H9 (cell line): ENCODE measurements around the gene NSF. TPM values are rescaled to one million over a fixed set of nuclear protein-coding genes. Genes with fewer than 3 reads are reported as not detected.
"Not testable (repeated sequence)": the region's sequence is repeated elsewhere in the genome, so short reads cannot be mapped to it uniquely, and the experiment has no call there.

Source experiments
- DNase-seq: peaks from one replicate; pipeline ENCODE4 v3.0.0-alpha.2; 2017
- H2AFZ ChIP-seq: one replicate; pipeline ENCODE4 v1.6.1; 2013; ENCODE audit warnings: mild to moderate bottlenecking, low read length, control low read depth, moderate library complexity
- H2AK5ac ChIP-seq: 2 replicates; pipeline ENCODE4 v1.6.1; 2013; ENCODE audit warnings: low read length, control low read depth, mixed read lengths; ENCODE audit not compliant: insufficient read length
- H2BK120ac ChIP-seq: one replicate; pipeline ENCODE4 v1.6.1; 2013; ENCODE audit warnings: low read depth, mild to moderate bottlenecking, low read length, control low read depth, inconsistent platforms; ENCODE audit not compliant: poor library complexity, severe bottlenecking
- H2BK12ac ChIP-seq: 2 replicates; pipeline ENCODE4 v1.6.1; 2013; ENCODE audit warnings: low read length, control low read depth, mixed read lengths, low read depth; ENCODE audit not compliant: insufficient read length
- H2BK15ac ChIP-seq: 2 replicates; pipeline ENCODE4 v1.6.1; 2013; ENCODE audit warnings: low read depth, low read length, control low read depth
- H2BK20ac ChIP-seq: one replicate; pipeline ENCODE4 v1.6.1; 2013; ENCODE audit warnings: low read depth, mild to moderate bottlenecking, low read length, control low read depth, inconsistent platforms; ENCODE audit not compliant: poor library complexity, severe bottlenecking
- H2BK5ac ChIP-seq: 2 replicates; pipeline ENCODE4 v1.6.1; 2013; ENCODE audit warnings: low read length, control low read depth, mixed read lengths; ENCODE audit not compliant: insufficient read length
- H3K14ac ChIP-seq: 2 replicates; pipeline ENCODE4 v1.6.1; 2013; ENCODE audit warnings: low read length, control low read depth; ENCODE audit not compliant: insufficient read depth
- H3K18ac ChIP-seq: 2 replicates; pipeline ENCODE4 v1.6.1; 2013; ENCODE audit warnings: low read depth, mild to moderate bottlenecking, mixed read lengths, low read length, control low read depth; ENCODE audit not compliant: insufficient read length
- H3K23ac ChIP-seq: 2 replicates; pipeline ENCODE4 v1.6.1; 2013; ENCODE audit warnings: low read length, control low read depth, mixed read lengths, low read depth; ENCODE audit not compliant: insufficient read length
- H3K23me2 ChIP-seq: 2 replicates; pipeline ENCODE4 v1.6.1; 2013; ENCODE audit warnings: low read depth, mild to moderate bottlenecking, mixed read lengths, low read length, control low read depth; ENCODE audit not compliant: insufficient read length, poor library complexity, severe bottlenecking
- H3K27ac ChIP-seq: 2 replicates; pipeline ENCODE4 v1.5.1; 2013; ENCODE audit warnings: low read length, control low read depth, mixed read lengths, low read depth; ENCODE audit not compliant: insufficient read length
- H3K27me3 ChIP-seq: 2 replicates; pipeline ENCODE4 v1.6.1; 2013; ENCODE audit warnings: low read length, control low read depth, inconsistent platforms; ENCODE audit not compliant: insufficient read depth
- H3K4ac ChIP-seq: 2 replicates; pipeline ENCODE4 v1.6.1; 2013; ENCODE audit warnings: low read depth, mild to moderate bottlenecking, control low read depth, inconsistent platforms, low read length, moderate library complexity
- H3K4me1 ChIP-seq: 2 replicates; pipeline ENCODE4 v1.6.1; 2013; ENCODE audit warnings: low read length, control low read depth, inconsistent platforms; ENCODE audit not compliant: insufficient read depth
- H3K4me2 ChIP-seq: 2 replicates; pipeline ENCODE4 v1.6.1; 2013; ENCODE audit warnings: low read length, control low read depth, mixed read lengths; ENCODE audit not compliant: insufficient read length, insufficient read depth
- H3K56ac ChIP-seq: 2 replicates; pipeline ENCODE4 v1.6.1; 2013; ENCODE audit warnings: low read depth, mild to moderate bottlenecking, mixed read lengths, low read length, control low read depth; ENCODE audit not compliant: insufficient read length
- H3K79me1 ChIP-seq: 2 replicates; pipeline ENCODE4 v1.6.1; 2013; ENCODE audit warnings: low read depth, mild to moderate bottlenecking, moderate library complexity, low read length, control low read depth, inconsistent platforms; ENCODE audit not compliant: insufficient read depth, poor library complexity, severe bottlenecking
- H3K79me2 ChIP-seq: 2 replicates; pipeline ENCODE4 v1.6.1; 2013; ENCODE audit warnings: low read length, control low read depth, inconsistent platforms; ENCODE audit not compliant: insufficient read depth
- H3K9ac ChIP-seq: 2 replicates; pipeline ENCODE4 v1.6.1; 2013; ENCODE audit warnings: low read length, control low read depth, mixed read lengths; ENCODE audit not compliant: insufficient read length; ENCODE audit errors: extremely low read depth
- H3K9me3 ChIP-seq: one replicate; pipeline ENCODE4 v1.6.1; 2013; ENCODE audit warnings: low read depth, low read length, inconsistent platforms; ENCODE audit not compliant: control insufficient read depth
- H3T11ph ChIP-seq: one replicate; pipeline ENCODE4 v1.6.1; 2013; ENCODE audit warnings: mild to moderate bottlenecking, low read length, control low read depth, inconsistent platforms
- H4K20me1 ChIP-seq: one replicate; pipeline ENCODE4 v1.6.1; 2013; ENCODE audit not compliant: control insufficient read depth, insufficient read length, insufficient read depth
- H4K5ac ChIP-seq: 2 replicates; pipeline ENCODE4 v1.6.1; 2013; ENCODE audit warnings: low read depth, mild to moderate bottlenecking, mixed read lengths, low read length, control low read depth; ENCODE audit not compliant: insufficient read length
- H4K8ac ChIP-seq: replicated peaks from 2 replicates; pipeline ENCODE4 v1.6.1; 2013; ENCODE audit warnings: low read length, control low read depth, mixed read lengths, low read depth; ENCODE audit not compliant: insufficient read length
- H4K91ac ChIP-seq: 2 replicates; pipeline ENCODE4 v1.6.1; 2013; ENCODE audit warnings: low read depth, mild to moderate bottlenecking, moderate library complexity, mixed read lengths, low read length, control low read depth; ENCODE audit not compliant: insufficient read length
- H3K27ac Mint-ChIP-seq, 3 experiments: 2 replicates in 2 of 3; 3 replicates in 1 of 3; pipeline ENCODE4 v1.8.0; 2020 to 2021; ENCODE audit warnings: mixed read lengths in 3 of 3, mild to moderate bottlenecking in 1 of 3, moderate library complexity in 1 of 3
- H3K27me3 Mint-ChIP-seq: 2 replicates; pipeline ENCODE4 v1.8.0; 2021; ENCODE audit warnings: low read depth, mild to moderate bottlenecking, moderate library complexity, mixed read lengths
- H3K36me3 Mint-ChIP-seq, 3 experiments: 2 replicates in 2 of 3; 3 replicates in 1 of 3; pipeline ENCODE4 v1.8.0; 2020 to 2021; ENCODE audit warnings: low read depth in 3 of 3, mixed read lengths in 3 of 3; ENCODE audit not compliant: insufficient read depth in 1 of 3
- H3K4me1 Mint-ChIP-seq, 2 experiments: 2 replicates each; pipeline ENCODE4 v1.8.0; 2020; ENCODE audit warnings: mixed read lengths in 2 of 2
- H3K4me3 Mint-ChIP-seq, 2 experiments: 2 replicates in 1 of 2; 3 replicates in 1 of 2; pipeline ENCODE4 v1.8.0; 2020 to 2021; ENCODE audit warnings: mild to moderate bottlenecking in 2 of 2, mixed read lengths in 2 of 2, moderate library complexity in 1 of 2
- H3K9me3 Mint-ChIP-seq, 2 experiments: 2 replicates in 1 of 2; 3 replicates in 1 of 2; pipeline ENCODE4 v1.8.0; 2020; ENCODE audit warnings: mild to moderate bottlenecking in 2 of 2, mixed read lengths in 2 of 2, moderate library complexity in 1 of 2
- WGBS: extraction: QIAGEN DNeasy Blood & Tissue Kit; methylation state at CpG from one replicate; pipeline ENCODE4 v1.1.7; 2013; ENCODE audit warnings: missing lambda C conversion rate, low lambda C conversion rate, mixed read lengths; ENCODE audit not compliant: insufficient read length; ENCODE audit errors: extremely low coverage; 5-methylcytosine and 5-hydroxymethylcytosine counted together
- total RNA-seq: library from RNA; stranded (reverse); gene quantifications from 2 replicates; pipeline ENCODE4 v1.2.1, GENCODE V29; 2021

NSF gene
- total RNA-seq, 1 experiment from 2014 or later: 36.4 TPM

- H3K4me3 Mint-ChIP-seq, H3K27ac Mint-ChIP-seq: not testable (repeated sequence)
These were observed 34.3 kb downstream of the NSF start for GRCh38 chr17:46624726-46625125.

GRCh38 chr17:46627452-46627851, 37.0 kb downstream of the NSF start:
- H3K4ac ChIP-seq, H4K91ac ChIP-seq, H2BK120ac ChIP-seq, H3K27me3 ChIP-seq, H3K9me3 Mint-ChIP-seq, H2AFZ ChIP-seq, H3K9ac ChIP-seq, H3K4me2 ChIP-seq, H3K14ac ChIP-seq, H2BK20ac ChIP-seq, H3K4me1 ChIP-seq, H3K23ac ChIP-seq, H3K79me1 ChIP-seq, H3K4me1 Mint-ChIP-seq, H4K5ac ChIP-seq, H3K4me3 Mint-ChIP-seq, H4K20me1 ChIP-seq, H3K79me2 ChIP-seq, H2BK5ac ChIP-seq, H3K36me3 Mint-ChIP-seq, H3K27ac ChIP-seq, DNase-seq, H3K56ac ChIP-seq, H3K27me3 Mint-ChIP-seq, H3K23me2 ChIP-seq, H3K27ac Mint-ChIP-seq, H3K18ac ChIP-seq, H4K8ac ChIP-seq, H3T11ph ChIP-seq, H2BK12ac ChIP-seq, H2BK15ac ChIP-seq, H2AK5ac ChIP-seq, H3K9me3 ChIP-seq: not testable (repeated sequence)
- no CpG with 5 or more reads among the region's 2 CpGs for WGBS

More at GRCh38 chr17:46624726-46625125, 34.3 kb downstream of the NSF start:
- not testable (repeated sequence) for H3K36me3 Mint-ChIP-seq, H3K4ac ChIP-seq, H3K23me2 ChIP-seq, H2BK12ac ChIP-seq, H3K27me3 Mint-ChIP-seq, H3K14ac ChIP-seq, H4K91ac ChIP-seq, H3K79me2 ChIP-seq, H3K23ac ChIP-seq, H3K4me1 Mint-ChIP-seq, H2BK15ac ChIP-seq, H3K27ac ChIP-seq, H4K5ac ChIP-seq, H3K27me3 ChIP-seq, H3K9me3 Mint-ChIP-seq, H2BK20ac ChIP-seq, H2BK120ac ChIP-seq, DNase-seq, H2AK5ac ChIP-seq, H2BK5ac ChIP-seq, H3K56ac ChIP-seq, H3K79me1 ChIP-seq, H3K4me1 ChIP-seq, H3K18ac ChIP-seq, H2AFZ ChIP-seq, H3K4me2 ChIP-seq, H3T11ph ChIP-seq, H3K9me3 ChIP-seq, H4K20me1 ChIP-seq, H4K8ac ChIP-seq, H3K9ac ChIP-seq
- no CpG with 5 or more reads among the region's 5 CpGs for WGBS
